CD4-positive, alpha-beta T cell treated with Interferon gamma for 1 hour (primary cell): Measurements from ENCODE around the gene PEX16.
A peak's percentile ranks its signal among the peaks of the same experiment; 100 is the strongest.

ENCODE experiments used
- DNase-seq: peaks from one replicate; pipeline ENCODE4 v3.0.0-alpha.2; 2020

The PEX16 gene

DNA sequence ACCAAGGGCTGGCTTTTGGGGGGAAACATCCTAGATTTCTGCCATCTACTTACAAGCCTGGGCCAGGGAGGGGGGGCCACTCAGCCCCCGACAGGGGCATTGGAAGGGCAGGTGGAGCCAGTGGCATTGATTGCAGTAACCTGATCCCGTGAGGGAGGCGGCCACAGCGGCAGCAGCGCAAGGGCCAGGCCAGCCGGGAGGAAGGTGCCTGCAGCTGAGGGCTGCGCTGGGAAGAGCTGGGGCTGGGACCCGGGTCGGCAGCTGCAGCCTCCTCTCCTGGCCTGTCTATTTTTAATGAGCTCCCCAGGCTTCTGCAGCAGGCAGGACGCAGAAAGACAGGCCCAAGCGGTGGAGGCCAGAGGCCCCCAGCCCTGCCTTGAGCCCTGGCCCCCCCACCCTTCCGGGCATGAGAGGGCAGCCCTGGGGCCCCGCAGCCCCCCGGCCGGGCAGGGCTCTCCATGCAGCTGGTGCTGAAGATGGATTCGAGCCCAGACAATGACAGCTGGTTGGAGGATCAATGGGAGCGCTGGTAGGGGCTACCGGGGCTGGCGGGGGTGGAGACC is 21.2 kb downstream of the PEX16 start:
- DNase-seq, result no peak

DNA sequence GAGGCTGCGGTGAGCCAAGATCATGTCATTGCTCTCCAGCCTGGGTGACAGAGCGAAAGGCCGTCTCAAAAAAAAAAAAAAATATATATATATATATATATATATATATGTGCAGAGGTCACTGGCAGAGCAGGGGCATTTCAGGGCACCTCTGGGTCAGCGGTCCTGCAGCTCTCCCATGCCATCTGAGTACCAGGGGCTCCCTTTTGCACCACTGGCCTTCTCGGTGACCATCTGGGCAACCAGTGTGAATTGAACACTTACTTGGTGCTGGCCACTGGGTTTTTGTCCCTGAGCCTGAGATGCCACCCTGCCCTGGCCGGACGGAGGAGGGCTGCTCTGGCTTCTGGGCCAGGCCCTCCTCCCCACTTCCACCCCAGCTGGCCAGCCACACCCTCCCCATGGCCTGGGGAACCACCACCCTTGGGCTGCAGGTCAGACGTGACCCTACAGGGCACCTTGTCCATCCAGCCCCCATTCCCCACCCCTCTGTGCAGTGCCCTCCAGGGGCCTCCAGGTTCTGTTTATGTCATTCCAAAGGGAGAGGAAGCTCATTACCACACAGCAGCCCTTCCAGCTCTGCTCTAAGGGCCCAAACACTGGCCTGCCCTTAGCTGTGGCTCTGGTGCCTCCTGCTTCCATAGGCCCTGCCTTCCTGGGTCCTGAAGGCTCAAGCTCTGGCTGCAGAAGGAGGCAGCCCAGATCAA is 22.0 kb downstream of the PEX16 start:
- no peak for DNase-seq

DNA sequence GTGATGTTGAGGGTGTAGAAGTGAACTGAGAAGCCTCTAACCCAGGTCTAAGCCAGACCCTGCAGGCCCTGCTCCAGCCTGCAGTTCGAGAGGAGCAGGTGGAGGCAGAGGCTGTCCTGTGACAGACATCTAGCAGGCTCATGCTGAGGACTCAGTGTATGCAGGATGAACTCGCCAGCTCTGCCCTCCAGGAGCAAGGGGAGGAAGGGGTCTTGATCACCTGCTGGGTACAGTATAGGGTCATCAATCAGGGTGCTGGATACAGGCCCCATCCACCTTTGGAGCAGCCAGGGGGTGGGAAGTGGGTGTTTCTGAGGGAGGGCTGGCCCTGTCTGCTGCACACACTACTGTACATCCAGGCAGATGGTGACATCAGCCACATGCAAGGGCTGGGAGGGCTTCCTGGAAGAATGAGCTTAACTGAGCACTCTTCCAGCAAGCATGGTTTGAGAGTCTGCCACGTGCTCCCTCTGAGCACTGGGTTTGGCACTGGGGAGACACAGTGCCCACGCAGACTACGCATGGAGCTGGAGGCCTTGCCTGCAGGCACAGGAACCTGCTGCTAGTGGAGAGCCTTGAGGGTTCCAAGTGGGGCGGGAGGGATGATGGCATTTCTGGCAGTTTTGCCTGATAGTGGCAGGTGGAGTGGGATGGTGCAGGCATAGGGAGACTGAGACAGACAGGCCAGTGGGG is 23.0 kb downstream of the PEX16 start:
- DNase-seq, result no peak

DNA sequence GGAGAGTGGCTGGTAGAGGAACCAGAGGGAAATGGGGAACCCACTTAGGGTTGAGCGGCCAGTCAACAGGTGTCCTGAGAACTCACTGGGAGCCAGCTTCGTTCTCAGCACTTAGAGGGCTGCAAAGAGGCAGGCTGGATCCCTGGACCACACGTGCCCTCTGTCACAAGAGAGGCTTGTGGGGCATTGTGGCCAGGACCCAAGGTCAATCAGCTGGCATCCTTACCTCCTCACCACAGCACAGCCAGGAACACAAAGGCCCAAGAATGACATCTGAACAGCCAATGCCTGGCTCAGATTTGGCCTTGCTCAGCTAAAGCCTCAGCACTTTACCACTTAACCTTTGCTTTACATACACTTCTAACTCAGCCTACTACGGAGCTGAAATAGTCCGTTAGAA is 24.8 kb downstream of the PEX16 start:
- DNase-seq, result no peak

DNA sequence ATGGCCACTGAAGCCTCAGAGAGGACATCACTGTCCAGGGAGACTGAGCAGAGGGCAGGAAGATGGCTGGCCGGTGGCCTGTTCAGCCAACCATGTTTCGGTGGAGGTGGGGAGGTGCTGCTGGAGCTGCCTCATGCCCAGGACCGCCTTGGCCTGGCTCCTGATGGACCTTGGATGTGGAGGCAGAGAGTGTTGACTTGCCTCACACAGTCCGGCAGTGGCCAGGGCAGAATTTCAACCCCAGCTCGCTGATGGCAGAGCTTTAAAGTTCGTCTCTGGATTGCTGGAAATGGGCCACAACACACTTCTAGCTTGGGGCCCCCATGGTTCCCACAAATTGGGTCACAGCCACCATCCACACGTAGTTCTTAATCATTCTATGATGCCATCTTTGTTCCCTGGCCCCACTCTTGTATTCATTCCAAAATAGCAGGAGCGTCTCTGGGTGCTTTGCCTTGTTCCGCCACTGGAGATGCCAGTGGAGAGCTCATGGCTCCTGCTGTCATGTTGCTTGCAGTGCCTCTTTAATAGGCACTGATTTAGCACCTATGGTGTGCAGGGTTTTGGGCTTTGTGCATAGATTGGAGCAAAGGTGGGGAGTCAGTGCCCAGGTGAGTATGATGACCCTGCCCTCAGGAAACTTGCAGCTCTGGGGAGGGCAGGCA is 26.7 kb downstream of the PEX16 start:
- no peak for DNase-seq

DNA sequence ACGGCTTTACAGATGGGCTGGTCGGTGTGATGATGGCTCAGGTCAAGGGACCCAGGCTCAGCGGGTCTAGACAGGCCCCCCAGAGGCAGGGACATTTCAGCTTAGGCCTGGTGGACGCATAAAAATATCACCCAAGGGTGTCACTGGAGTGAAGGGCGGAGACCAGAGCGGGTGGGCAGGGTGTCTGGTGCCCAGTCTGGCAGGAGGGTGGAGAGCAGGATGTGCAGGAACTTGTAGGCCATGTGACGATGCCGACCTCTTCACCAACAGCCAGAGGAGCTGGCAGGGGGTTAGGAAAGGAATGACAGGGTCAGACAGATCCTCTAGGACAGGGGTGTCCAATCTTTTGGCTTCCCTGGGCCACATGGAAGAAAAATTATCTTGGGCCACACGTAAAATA is 27.7 kb downstream of the PEX16 start:
- no peak for DNase-seq

DNA sequence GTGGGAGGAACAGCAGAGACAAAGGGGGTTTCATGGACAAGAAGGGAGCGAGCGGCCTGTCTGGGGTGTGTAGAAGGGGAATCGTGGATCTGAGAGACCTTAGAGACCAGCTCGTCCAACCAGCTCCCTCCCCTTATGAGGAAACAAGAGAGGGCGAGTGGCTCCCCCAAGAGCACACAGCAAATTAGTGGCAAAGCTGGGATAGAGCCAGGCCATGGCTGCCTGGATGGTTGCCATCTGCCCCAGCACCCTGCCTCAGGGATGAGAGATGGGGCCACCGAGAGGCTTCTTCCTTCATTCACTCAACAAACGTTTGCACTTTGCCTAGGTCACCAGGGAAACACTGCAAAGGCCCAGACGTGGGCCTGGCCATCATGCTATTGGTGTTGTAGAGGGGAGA is 28.1 kb downstream of the PEX16 start:
- no peak for DNase-seq

DNA sequence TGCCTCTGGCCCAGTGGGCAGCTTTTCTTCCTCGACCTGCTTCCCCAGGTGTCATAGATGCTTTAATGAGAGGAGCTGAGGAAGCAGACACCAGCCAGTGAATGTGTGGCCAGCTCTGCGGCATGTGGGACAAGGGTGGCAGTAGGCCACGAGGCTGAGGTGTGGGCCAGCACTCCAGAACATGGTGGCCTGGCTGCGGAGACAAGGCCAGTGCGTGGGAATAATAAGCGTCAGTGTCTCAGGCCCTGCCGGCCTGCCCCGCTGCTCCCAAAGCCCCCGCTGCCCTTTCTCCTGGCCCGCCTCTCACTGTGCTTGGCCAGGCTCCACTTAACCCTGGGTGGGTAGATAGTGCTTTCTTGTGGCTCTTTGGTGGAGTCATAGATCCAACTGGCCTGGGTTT is 30.1 kb downstream of the PEX16 start:
- DNase-seq, result no peak

DNA sequence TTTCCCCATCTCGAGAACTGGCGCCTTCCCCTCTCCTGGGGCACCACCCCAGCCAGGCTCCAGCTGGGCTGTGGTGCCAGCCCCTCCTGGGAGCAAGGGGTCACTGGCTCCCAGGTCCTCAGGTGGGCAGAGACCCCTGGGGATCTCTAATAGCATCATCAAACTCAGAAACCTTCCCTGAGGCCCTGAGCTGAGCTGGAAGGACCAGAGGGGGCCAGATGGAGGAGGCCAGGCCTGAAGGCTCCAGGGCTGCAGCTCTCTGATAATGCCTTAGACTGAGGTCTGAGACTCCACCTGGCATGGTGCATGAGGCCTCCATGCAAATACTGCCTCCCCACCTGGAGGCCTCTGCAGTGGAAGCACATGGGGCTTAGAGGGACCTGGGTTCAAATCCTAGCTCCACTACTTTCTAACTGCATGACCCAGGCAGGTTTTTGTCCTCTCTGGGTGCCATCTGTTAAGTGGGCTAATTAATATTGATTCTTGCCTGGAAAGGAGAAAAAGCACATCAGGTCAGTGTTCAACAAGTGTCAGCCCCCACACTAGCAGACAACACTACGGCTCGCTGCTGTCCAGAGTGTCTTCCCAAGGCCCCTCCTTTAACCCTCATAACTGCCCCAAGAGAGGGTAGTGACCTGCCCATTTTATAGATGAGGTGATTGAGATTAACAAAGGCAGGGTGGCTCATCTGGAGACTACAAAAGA is 30.7 kb downstream of the PEX16 start:
- no peak for DNase-seq

DNA sequence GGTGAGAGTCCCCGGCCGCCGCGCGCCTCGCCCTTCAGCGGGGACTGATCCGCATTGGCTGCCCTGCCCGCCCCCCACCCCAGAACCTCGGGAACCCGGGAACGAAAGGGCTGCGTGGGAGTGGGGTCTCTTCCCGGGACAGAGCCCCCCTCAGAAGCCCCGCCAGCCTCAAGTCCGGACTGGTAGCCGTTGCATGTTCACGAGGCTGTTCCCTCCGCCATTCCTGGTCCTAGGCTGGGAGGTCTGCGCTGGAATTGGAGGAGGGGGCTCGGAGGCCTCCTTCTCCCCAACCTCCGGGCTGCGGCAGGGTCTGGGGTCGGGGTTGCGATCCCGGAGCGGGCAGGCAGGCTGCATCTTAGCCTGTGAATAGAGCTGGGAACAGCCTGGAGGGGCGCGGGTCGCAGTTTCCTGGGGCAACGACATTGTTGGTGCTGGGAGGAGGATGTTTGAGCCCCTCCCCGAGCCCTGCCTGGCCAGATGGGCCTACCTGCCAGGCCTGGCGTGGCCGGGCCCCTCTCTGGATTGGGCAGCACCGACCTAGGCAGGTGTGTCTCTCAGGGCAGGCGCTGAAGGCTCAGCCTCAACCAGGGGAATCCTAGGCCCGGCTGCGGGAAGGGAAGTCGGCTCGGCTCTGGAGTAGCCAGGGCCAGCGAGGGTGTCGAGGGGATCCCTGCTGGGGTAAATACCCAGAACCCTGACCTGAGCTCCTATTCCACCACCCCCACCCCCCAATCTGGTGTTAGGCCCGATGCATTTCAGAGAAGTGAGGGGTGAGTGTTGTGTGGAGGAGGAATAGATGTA is 31.6 kb downstream of the PEX16 start:
- no peak for DNase-seq

DNA sequence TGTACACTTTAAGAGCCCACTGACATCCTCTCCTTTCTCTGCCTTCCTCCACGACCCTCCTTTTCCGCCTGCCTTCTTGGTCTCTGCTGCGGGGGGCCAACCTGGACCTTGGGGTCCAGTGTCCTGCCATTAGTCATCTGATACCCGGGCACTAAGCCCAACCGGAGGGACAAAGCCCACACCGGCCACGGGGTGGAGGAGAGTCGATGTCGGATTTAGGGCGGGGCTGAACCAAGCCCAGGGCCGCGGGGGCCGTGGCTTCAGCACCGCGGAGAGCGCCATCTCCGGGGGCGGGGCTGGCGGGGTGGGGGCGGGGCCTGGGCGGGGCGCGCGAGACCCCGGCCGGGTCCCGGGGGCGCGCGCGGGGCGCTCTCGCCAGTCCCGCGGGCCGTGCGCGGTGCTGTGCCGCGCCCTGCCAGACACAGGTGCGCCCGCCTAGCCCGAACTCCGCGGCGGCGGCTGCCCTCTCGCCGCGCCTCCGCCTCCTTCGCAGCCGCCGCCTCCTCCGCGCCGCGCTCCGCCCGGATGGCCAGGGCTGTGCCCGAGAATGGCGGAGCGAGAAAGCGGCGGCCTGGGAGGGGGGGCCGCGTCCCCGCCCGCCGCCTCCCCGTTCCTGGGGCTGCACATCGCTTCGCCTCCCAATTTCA is 32.3 kb downstream of the PEX16 start, which contains the start of gene MAPK8IP1:
Gene MAPK8IP1 (plus strand): TSS at position 378 of the 647 bp plus-strand sequence. CDS start 170 bp downstream, at position 548.
- DNase-seq, result peak; percentile 48

DNA sequence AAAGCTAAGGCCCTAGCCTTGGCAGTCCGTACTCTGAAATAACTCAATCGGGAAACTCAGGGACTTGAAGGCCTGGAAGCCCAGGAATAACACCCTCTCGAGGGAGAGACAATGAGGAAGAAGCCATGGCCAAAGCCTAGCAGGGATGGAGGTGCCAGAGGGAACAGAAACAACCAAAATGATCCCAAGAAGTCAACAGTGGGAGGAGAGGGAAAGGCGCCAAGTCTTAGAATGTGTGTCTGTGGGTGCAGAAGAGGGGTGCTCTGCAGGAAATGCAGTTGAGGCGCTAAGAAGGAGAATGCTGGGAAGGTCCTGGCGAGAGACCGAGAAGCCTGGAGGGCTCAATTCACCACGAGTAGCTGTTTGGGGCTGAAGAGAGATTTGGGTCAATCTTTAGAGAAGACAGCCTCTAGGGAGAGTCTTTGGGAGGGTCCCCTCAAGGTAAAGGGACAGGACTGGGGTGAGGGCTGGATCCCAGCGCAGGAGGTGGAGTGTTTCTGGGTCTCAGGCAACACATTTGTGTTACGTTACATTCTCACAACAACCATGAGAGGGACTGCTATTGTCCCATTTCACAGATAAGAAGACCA is 33.0 kb downstream of the PEX16 start:
- no peak for DNase-seq

DNA sequence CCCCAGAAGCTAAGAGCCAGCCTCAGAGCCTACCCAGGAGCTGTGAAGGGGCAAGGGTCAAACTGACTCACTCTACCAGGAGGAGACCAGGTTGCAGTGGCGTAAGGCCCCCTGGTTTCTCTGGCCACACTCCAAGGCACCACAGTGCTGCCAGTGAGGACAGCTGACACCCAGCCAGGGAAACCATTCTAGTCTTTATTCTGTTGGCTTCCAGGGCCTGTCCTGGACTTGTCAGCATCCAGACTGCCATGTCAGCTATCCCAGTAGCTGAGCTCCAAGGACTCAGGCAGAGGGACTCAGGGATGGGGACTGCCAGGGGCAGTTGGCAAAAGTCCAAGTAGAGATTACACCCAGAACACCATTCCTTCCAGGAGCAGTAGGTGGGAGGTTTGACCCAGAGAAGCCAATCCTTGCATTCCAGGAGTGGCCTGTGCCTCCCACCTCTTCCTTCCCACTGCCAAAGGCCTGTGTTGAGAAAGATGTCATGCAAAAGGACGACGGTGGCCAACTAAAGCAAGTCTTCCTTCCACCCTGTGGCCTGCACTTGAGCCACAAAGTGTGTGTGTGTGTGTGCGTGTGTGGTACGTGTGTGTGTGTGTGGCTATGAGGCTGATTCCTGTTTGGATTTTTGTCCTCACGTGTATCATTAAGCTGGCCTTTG is 35.8 kb downstream of the PEX16 start:
- DNase-seq, result no peak

DNA sequence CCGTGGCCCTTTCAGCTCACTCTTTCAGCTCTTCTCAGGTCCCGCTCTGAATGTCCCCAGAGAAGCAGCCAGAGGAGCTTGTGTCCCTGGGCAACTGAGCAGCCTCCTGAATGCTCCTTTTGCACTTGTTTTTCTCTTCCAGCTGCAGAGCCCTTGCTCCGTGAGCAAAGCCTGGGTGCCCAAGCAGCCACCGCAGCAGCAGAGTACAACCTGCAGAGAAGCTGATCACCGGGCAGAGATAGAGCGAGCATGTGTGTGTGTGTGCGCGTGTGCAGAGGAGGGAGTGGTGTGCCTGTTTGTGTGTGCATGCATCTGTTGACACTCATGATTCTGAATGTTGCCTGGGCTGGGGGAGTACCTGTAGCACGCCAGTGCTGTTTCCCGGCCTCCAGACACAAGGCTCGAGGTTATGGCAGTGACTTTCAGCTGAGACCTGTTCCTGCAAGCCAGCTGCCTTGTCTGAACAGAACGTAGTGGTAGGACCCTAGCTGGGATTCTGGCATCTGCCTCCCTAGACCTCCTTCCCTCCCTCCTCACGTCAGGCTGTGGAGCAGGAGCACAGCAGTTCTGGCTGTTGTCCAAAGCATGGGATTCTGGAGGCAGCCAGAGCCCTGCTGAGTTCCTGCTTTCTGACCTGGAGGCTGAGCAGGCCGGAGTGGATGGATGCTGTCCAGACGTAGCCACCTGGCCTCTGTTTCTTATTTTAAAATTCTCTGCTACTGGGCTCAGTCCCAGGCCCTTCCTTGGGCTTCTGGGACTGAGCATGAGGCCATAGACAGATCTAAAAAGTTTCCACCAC is 36.7 kb downstream of the PEX16 start:
- DNase-seq, result no peak

DNA sequence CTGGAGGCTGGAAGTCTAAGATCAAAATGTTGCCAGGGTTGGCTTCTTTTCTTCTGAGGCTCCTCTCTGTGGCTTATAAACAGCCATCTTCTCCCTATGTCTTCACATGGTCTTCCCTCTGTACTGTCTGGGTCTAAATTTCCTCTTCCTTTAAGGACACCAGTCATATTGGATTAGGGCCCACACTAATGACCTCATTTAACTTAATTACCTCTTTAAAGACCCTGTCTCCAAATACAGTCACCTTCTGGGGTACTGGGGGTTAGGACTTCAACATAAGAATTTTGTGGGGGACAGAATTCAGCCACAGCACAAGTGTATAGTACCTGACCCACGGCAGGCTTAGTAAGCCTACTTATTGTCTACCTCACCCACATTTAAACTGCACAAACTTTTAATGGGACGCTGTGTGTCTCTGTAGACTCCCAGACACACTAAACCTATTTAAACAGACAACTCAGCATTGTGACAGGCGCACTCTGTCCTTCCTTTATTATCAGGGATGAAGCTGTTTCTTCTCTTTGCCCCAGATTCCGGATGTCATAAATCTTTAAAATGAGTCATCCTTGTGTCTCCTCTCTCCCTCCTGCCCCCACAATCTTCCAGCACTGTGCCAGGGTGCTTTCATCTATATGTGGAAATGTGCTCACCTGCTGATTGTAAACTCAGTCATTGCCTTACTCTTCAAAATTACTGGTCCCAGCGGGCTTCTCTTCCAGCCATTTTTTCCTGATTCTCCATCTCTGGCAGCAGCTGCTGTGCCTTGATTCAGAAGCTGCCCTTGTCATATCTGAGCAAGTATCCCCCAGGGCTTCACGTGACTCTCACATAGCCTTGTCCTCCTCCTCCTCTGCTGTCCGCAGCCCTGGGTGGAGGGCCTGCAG is 37.6 kb downstream of the PEX16 start:
- DNase-seq, result no peak

DNA sequence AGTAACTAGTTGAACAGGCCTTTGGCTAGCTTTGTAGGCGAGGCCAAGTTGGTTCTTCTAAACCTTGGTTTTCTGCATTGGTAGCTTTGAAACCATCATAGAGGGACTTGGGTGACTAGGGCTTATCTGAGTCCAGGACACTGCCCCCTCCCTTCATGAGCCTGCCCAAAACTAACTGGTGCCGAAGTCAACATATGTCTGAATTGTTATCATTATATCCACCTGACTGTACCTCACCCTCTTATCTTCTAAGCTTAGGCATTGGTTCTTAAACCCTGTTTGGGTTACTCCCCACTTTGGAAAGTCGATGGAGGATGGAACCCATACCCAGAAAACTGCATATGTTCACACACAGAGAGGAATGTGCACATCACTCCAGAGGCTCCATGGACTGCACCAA is 39.8 kb downstream of the PEX16 start:
- DNase-seq, result no peak

DNA sequence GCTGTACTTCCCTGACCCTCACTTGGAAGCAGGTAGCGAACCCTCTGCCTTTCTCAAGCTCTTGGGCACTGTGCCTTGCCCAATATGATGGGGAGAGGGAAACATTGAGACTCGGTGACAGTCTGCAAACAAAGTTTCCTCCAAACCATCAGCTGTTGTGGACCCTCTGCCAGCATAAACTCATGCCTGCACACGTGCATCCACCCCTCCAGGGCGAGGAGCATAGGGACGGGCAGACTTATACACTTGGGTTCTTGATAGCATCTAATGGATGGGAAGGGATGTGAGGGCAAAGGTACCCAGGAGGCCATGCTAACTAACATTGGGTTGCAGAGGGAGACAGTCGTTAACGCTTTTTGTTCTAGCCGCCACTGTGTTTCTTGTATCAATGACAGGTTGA is 40.5 kb downstream of the PEX16 start:
- no peak for DNase-seq

DNA sequence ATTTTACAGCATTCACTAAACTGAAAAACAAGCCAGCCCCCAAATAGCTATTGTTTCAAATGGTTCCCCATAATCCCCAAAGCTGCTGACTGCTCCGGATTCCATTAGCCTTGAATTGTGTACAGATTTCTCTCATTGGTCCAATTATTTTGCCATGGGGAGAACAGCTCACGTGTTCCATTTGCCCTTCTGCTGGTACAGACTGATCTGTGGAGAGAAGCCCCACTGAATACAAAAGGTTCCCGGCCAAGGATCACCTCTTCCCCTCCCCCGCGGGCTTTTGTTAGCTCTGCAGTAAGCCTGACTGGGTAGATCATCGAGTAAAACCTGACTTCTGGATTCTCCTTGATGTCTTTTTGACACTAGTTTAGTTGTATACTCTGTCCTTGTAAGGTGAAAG is 41.3 kb downstream of the PEX16 start:
- DNase-seq, result no peak
